Ishikawa (cell line): ENCODE results near the gene HHIPL1.

Experiments
- CEBPB ChIP-seq: IDR thresholded peaks from 2 replicates; pipeline ENCODE4 v1.6.1; 2012
- RAD21 ChIP-seq: IDR thresholded peaks from 2 replicates; pipeline ENCODE4 v1.6.1; 2012; ENCODE audit warnings: low read depth
- TAF1 ChIP-seq: IDR thresholded peaks from 2 replicates; pipeline ENCODE4 v1.6.1; 2012; ENCODE audit warnings: low read depth, mild to moderate bottlenecking
- YY1 ChIP-seq: IDR thresholded peaks from 2 replicates; pipeline ENCODE4 v1.6.1; 2012; ENCODE audit warnings: low read depth

- TF ChIP-seq YY1 (no peak), CEBPB (no peak), RAD21 (no peak), TAF1 (no peak)
Measured at GRCh38 chr14:99625476-99625875, 19.5 kb upstream of the HHIPL1 start.
